ENCODE results near the gene CDK17.

The CDK17 gene

DNA sequence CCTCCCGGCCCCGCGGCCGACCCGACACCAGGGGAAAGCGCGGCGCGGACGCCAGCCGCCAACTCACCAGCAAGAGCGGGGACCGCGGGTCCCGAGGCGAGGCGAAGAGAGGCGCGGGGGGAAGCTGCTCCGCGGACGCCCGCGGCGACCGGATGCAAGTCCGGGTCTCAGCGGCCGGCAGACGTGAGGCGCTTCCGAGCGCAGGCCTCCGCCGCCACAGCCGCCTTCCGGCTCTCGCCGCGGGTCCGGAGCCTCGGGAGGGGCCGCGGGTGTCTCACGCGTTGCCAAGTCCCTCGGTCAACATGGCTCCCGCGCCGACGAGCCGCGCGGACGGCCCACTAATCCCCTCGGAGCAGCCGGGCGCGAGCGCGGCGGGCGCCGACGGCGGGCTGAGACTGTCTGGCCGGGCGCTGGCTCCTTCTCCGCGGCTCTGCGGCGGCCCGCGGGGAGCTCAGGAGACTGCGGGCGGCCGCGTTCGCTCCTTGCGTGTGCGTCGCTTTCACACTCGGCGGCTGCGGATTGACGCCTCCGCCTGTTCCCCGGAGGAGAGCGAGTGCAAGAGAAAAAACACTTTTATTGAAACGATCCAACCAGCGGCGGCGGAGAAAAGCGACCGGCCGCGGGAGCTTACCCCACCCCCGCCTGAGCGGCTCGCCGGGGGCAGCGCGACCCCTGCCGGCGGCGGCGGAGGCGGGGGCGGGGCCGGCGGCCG, at the start of gene CDK17:
Gene CDK17 (minus strand): TSS at position 521 of the 712 bp plus-strand sequence. CDS start 65,603 bp downstream, outside the sequence.
- Histone ChIP-seq H3K9ac (ENCODE audit: low read depth in 1 of 2, low read length in 2 of 2) (peak within 1 kb of the TSS; percentile 78 to 89), H3K4me1 (ENCODE audit: control insufficient read depth in 2 of 2, insufficient read depth in 2 of 2, low read length in 2 of 2) (peaks cover 3 to 8% of the 10 kb centered on the region in 2 donors), H3K9me3 (ENCODE audit: control insufficient read depth in 2 of 2, low read length in 2 of 2) (no peaks in the 10 kb centered on the region), H3K4me3 (ENCODE audit: low read length in 2 of 2) (peak within 1 kb of the TSS; percentile 80 to 98), H3K27me3 (ENCODE audit: control insufficient read depth in 2 of 2, insufficient read depth in 2 of 2, low read length in 2 of 2) (no peaks in the 10 kb centered on the region), H3K27ac (ENCODE audit: low read depth in 2 of 2, low read length in 2 of 2) (peak within 1 kb of the TSS; percentile 98), H3K36me3 (ENCODE audit: control insufficient read depth in 2 of 2, insufficient read depth in 2 of 2, low read length in 2 of 2) (no peaks in the 10 kb centered on the region)

DNA sequence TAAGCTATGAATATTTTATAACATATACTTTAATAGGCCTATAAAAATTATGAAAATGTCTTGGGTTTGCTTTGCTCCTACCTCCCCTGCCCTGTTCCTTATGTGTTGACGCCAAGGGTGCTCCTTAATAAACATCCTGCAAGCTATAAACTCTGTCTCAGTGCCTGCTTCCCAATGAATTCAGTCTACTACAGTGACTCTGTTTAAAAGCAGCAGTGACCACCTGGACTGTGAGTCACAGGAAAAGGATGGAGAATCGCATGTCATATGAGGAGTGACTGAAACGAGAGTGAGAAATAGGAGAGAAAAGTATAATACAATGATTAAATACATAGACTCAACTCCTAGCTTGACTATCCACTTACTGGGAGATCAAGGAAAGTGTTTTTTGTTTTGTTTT, 48.1 kb upstream of the CDK17 start:
- no peak overlapping the region for H3K9ac ChIP-seq (ENCODE audit: low read depth in 1 of 2, low read length in 2 of 2)
- H3K9me3 ChIP-seq (ENCODE audit: control insufficient read depth in 2 of 2, low read length in 2 of 2), result no peaks in the 10 kb centered on the region
- H3K4me1 ChIP-seq (ENCODE audit: control insufficient read depth in 2 of 2, insufficient read depth in 2 of 2, low read length in 2 of 2), result no peaks in the 10 kb centered on the region
- no peaks in the 10 kb centered on the region for H3K27me3 ChIP-seq (ENCODE audit: control insufficient read depth in 2 of 2, insufficient read depth in 2 of 2, low read length in 2 of 2)
- H3K4me3 ChIP-seq (ENCODE audit: low read length in 2 of 2), result peak overlapping the region in 1 of 2 donors; percentile 23
- no peak overlapping the region for H3K27ac ChIP-seq (ENCODE audit: low read depth in 2 of 2, low read length in 2 of 2)
- H3K36me3 ChIP-seq (ENCODE audit: control insufficient read depth in 2 of 2, insufficient read depth in 2 of 2, low read length in 2 of 2), result no peaks in the 10 kb centered on the region

DNA sequence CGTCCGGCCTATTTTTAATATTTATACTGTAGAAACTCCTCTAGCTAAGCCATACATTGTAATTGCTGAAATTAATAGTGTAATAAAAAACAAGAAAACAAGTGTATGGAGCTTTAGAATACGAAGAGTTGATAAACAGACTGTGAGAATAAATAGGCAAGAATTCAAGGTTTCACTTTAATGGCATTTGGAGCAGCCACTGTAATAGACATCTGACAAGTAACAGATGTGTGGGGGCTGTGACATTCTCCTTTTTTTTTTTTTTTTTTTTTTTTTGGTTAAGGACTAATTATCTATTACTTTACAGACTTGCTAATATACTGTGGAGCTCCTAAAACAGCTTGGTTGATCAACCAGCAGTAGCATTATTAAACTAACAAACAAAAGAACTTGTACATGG, 47.0 kb upstream of the CDK17 start:
- H3K27ac ChIP-seq (ENCODE audit: low read depth in 2 of 2, low read length in 2 of 2), result no peak overlapping the region
- no peak overlapping the region for H3K9ac ChIP-seq (ENCODE audit: low read depth in 1 of 2, low read length in 2 of 2)
- no peaks in the 10 kb centered on the region for H3K27me3 ChIP-seq (ENCODE audit: control insufficient read depth in 2 of 2, insufficient read depth in 2 of 2, low read length in 2 of 2)
- no peaks in the 10 kb centered on the region for H3K4me1 ChIP-seq (ENCODE audit: control insufficient read depth in 2 of 2, insufficient read depth in 2 of 2, low read length in 2 of 2)
- no peaks in the 10 kb centered on the region for H3K9me3 ChIP-seq (ENCODE audit: control insufficient read depth in 2 of 2, low read length in 2 of 2)
- H3K36me3 ChIP-seq (ENCODE audit: control insufficient read depth in 2 of 2, insufficient read depth in 2 of 2, low read length in 2 of 2), result no peaks in the 10 kb centered on the region
- no peak overlapping the region for H3K4me3 ChIP-seq (ENCODE audit: low read length in 2 of 2)

DNA sequence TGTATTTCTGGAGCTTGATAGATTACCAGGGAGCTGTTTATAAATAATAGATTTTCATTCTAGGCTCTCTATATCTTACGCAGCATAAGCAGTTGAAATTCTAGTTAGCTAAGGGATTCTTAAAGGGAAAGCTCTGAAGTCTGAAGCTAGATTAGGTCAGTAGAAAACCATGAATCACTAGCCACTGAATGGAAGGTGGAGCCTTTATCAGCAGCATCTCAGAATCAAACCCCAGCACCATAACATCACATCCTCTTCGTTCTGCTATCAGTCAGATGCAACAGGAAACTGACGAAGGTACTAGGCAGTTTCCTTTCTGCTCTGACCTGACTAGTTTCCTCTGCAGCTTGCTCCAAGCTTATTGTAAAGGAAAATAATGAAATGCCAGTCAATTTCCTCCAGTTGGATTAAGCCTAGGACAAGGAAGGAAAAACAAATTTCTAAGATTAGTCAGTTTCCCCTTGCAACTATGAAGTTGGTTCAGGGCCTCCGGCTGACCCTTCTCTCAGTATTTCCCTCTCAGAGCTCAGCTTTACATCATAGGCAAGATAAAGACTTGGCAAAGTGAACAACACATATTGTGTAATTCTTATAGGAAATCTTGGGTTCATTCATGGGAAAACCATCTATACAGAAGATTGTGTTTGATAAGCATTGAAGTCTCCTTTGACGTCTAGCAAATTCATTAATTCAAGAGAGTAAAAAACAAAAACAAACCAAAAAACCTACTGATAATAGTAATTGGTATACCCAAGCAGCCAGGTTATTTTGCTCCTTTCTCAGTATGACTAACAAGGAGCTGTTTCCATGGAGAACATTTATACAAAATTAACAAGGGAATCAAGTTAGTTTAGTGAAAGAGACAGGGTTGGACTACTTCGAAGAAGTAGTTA, 45.7 kb upstream of the CDK17 start:
- Histone ChIP-seq H3K27me3 (ENCODE audit: control insufficient read depth in 2 of 2, insufficient read depth in 2 of 2, low read length in 2 of 2) (no peaks in the 10 kb centered on the region), H3K27ac (ENCODE audit: low read depth in 2 of 2, low read length in 2 of 2) (peak overlapping the region; percentile 42 to 58), H3K4me3 (ENCODE audit: low read length in 2 of 2) (no peak overlapping the region), H3K9ac (ENCODE audit: low read depth in 1 of 2, low read length in 2 of 2) (no peak overlapping the region), H3K9me3 (ENCODE audit: control insufficient read depth in 2 of 2, low read length in 2 of 2) (no peaks in the 10 kb centered on the region), H3K36me3 (ENCODE audit: control insufficient read depth in 2 of 2, insufficient read depth in 2 of 2, low read length in 2 of 2) (no peaks in the 10 kb centered on the region), H3K4me1 (ENCODE audit: control insufficient read depth in 2 of 2, insufficient read depth in 2 of 2, low read length in 2 of 2) (no peaks in the 10 kb centered on the region)

DNA sequence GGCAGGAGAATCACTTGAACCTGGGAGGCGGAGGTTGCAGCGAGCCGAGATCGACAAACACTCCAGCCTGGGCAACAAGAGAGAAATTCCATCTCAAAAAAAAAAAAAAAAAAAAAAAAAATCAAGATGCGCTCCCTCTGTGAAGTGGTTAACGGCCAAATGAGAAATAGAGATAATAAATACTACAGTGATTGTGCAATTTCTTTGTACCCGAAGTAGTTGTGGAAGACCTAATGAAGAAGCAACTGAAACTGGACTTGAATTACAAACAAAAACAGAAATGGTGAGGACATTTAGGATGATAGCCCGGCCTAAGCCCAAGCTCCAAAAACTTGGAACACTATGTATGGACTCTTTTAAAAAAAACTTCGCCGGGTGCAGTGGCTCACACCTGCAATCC, 44.2 kb upstream of the CDK17 start:
- no peak overlapping the region for H3K27ac ChIP-seq (ENCODE audit: low read depth in 2 of 2, low read length in 2 of 2)

DNA sequence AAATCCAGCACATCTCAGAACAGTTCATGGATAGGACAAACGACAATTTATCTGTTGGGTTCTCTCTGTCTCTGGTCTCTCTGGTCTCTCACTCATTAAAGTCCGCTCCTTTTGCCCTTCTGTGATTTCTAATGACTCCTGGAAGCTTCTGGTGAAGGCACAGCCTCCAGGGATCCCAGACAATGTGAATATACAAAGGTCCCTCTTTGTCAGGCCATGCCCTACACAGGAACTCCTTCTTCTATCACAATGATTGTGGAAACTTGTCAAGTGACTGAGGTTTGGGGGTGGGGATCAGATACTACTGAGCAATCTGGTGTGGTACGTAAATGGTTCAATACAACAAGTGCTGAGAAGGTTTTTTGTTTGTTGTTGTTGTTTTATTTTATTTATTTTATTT, 42.7 kb upstream of the CDK17 start:
- no peak overlapping the region for H3K4me3 ChIP-seq (ENCODE audit: low read length in 2 of 2)
- H3K4me1 ChIP-seq (ENCODE audit: control insufficient read depth in 2 of 2, insufficient read depth in 2 of 2, low read length in 2 of 2), result no peaks in the 10 kb centered on the region
- H3K36me3 ChIP-seq (ENCODE audit: control insufficient read depth in 2 of 2, insufficient read depth in 2 of 2, low read length in 2 of 2), result no peaks in the 10 kb centered on the region
- no peaks in the 10 kb centered on the region for H3K27me3 ChIP-seq (ENCODE audit: control insufficient read depth in 2 of 2, insufficient read depth in 2 of 2, low read length in 2 of 2)
- H3K9me3 ChIP-seq (ENCODE audit: control insufficient read depth in 2 of 2, low read length in 2 of 2), result no peaks in the 10 kb centered on the region
- no peak overlapping the region for H3K9ac ChIP-seq (ENCODE audit: low read depth in 1 of 2, low read length in 2 of 2)
- H3K27ac ChIP-seq (ENCODE audit: low read depth in 2 of 2, low read length in 2 of 2), result no peak overlapping the region

More for the DNA sequence above, 44.2 kb upstream of the CDK17 start:
- no peaks in the 10 kb centered on the region for H3K9me3 ChIP-seq (ENCODE audit: control insufficient read depth in 2 of 2, low read length in 2 of 2)
- H3K9ac ChIP-seq (ENCODE audit: low read depth in 1 of 2, low read length in 2 of 2), result no peak overlapping the region
- H3K36me3 ChIP-seq (ENCODE audit: control insufficient read depth in 2 of 2, insufficient read depth in 2 of 2, low read length in 2 of 2), result no peaks in the 10 kb centered on the region
- H3K27me3 ChIP-seq (ENCODE audit: control insufficient read depth in 2 of 2, insufficient read depth in 2 of 2, low read length in 2 of 2), result no peaks in the 10 kb centered on the region
- H3K4me3 ChIP-seq (ENCODE audit: low read length in 2 of 2), result no peak overlapping the region
- H3K4me1 ChIP-seq (ENCODE audit: control insufficient read depth in 2 of 2, insufficient read depth in 2 of 2, low read length in 2 of 2), result no peaks in the 10 kb centered on the region

DNA sequence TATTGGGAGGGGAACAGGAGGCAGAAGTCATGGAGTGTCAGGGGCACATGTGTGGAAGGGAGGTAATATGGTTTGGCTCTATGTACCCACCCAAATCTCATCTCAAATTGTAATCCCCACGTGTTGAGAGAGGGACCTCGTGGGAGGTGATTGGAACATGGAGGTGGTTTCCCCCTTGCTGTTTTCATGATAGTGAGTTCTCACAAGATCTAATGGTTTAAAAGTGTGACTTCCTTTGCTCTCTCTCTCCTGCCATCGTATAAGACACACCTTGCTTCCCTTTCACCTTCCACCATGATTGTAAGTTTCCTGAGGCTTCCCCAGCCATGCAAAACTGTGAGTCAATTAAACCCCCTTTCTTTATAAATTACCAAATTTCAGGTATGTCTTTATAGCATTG, 41.6 kb upstream of the CDK17 start:
- Histone ChIP-seq H3K9ac (ENCODE audit: low read depth in 1 of 2, low read length in 2 of 2) (no peak overlapping the region), H3K27ac (ENCODE audit: low read depth in 2 of 2, low read length in 2 of 2) (no peak overlapping the region)

DNA sequence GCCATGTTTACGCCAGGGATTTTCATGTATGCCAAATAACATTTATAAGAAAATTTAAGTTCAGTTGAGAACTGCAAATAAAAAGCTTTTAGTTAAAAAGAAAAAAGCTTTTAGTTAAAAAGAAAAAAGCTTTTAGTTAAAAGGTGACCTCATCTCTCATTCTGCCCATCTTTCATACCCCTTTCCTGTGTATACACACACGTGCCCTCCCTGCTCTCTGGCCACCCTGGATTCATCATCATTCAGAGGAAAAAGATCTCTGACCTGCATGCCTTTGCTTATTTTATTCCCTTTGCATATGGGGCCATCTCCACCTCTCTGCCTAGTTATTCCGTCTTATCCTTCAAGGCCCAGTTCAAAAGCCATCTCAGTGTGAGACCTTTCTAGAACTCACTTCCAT, 38.1 kb upstream of the CDK17 start:
- H3K9me3 ChIP-seq (ENCODE audit: control insufficient read depth in 2 of 2, low read length in 2 of 2), result no peaks in the 10 kb centered on the region
- no peak overlapping the region for H3K9ac ChIP-seq (ENCODE audit: low read depth in 1 of 2, low read length in 2 of 2)
- H3K27ac ChIP-seq (ENCODE audit: low read depth in 2 of 2, low read length in 2 of 2), result no peak overlapping the region
- no peaks in the 10 kb centered on the region for H3K27me3 ChIP-seq (ENCODE audit: control insufficient read depth in 2 of 2, insufficient read depth in 2 of 2, low read length in 2 of 2)
- H3K4me1 ChIP-seq (ENCODE audit: control insufficient read depth in 2 of 2, insufficient read depth in 2 of 2, low read length in 2 of 2), result no peaks in the 10 kb centered on the region
- no peaks in the 10 kb centered on the region for H3K36me3 ChIP-seq (ENCODE audit: control insufficient read depth in 2 of 2, insufficient read depth in 2 of 2, low read length in 2 of 2)
- no peak overlapping the region for H3K4me3 ChIP-seq (ENCODE audit: low read length in 2 of 2)

More for the DNA sequence above, 41.6 kb upstream of the CDK17 start:
- H3K4me1 ChIP-seq (ENCODE audit: control insufficient read depth in 2 of 2, insufficient read depth in 2 of 2, low read length in 2 of 2), result no peaks in the 10 kb centered on the region
- H3K9me3 ChIP-seq (ENCODE audit: control insufficient read depth in 2 of 2, low read length in 2 of 2), result no peaks in the 10 kb centered on the region
- H3K36me3 ChIP-seq (ENCODE audit: control insufficient read depth in 2 of 2, insufficient read depth in 2 of 2, low read length in 2 of 2), result no peaks in the 10 kb centered on the region
- H3K4me3 ChIP-seq (ENCODE audit: low read length in 2 of 2), result no peak overlapping the region
- no peaks in the 10 kb centered on the region for H3K27me3 ChIP-seq (ENCODE audit: control insufficient read depth in 2 of 2, insufficient read depth in 2 of 2, low read length in 2 of 2)

DNA sequence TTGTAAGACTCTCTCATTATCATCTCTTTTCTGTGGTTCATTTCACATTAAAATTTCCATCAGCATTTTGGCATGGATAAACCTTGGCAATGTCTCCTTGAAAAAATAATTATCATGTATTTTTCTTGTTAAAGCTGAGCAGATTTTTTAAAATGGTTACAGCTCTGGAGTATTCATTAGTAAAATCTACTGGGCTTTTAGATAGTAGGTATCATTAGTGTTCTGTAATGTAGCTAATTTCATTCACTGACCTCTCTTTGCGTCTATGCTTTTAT, 36.9 kb upstream of the CDK17 start:
- no peaks in the 10 kb centered on the region for H3K4me1 ChIP-seq (ENCODE audit: control insufficient read depth in 2 of 2, insufficient read depth in 2 of 2, low read length in 2 of 2)

DNA sequence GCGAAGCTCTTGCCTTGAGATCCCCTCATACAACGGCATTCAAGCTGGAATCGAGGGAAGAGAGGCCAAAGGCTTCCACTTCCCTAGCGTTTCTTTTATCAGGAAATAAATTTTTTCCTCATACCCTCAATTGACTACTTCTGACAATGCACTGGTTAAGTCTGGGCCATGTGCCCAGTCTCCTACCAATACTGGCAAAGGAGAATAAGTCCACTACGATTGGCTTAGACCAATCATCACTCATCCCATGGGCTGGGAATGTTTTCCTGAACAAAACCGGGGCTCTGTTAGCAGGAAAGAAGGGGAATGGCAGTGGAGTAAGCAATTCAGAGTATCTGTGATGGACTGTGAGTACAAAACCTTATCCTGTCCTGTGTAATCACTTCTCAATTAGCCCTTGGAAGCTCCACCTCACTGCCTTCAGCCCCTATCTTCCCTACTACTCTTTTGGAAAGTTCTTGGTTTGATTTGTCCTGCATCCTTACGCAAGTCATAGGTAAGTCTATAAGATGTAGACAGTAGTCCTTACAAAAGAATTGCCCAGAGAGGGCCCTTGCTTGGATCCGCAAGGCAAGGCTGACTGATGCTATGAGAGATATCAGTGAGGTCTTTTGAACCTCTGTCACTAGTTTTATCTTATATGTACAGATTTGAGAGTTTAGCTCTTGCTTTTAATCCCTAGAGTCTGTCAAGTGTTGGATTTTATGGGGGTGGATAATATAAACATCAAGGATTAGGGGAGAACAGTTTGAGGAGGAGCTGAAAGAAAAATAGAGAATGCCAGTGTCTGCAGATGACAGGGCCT, 36.3 kb upstream of the CDK17 start:
- no peaks in the 10 kb centered on the region for H3K27me3 ChIP-seq (ENCODE audit: control insufficient read depth in 2 of 2, insufficient read depth in 2 of 2, low read length in 2 of 2)
- H3K36me3 ChIP-seq (ENCODE audit: control insufficient read depth in 2 of 2, insufficient read depth in 2 of 2, low read length in 2 of 2), result no peaks in the 10 kb centered on the region
- no peaks in the 10 kb centered on the region for H3K9me3 ChIP-seq (ENCODE audit: control insufficient read depth in 2 of 2, low read length in 2 of 2)
- H3K9ac ChIP-seq (ENCODE audit: low read depth in 1 of 2, low read length in 2 of 2), result no peak overlapping the region
- no peak overlapping the region for H3K27ac ChIP-seq (ENCODE audit: low read depth in 2 of 2, low read length in 2 of 2)
- no peak overlapping the region for H3K4me3 ChIP-seq (ENCODE audit: low read length in 2 of 2)
- no peaks in the 10 kb centered on the region for H3K4me1 ChIP-seq (ENCODE audit: control insufficient read depth in 2 of 2, insufficient read depth in 2 of 2, low read length in 2 of 2)

More for the DNA sequence above, 36.9 kb upstream of the CDK17 start:
- Histone ChIP-seq H3K27ac (ENCODE audit: low read depth in 2 of 2, low read length in 2 of 2) (no peak overlapping the region), H3K9ac (ENCODE audit: low read depth in 1 of 2, low read length in 2 of 2) (no peak overlapping the region), H3K4me3 (ENCODE audit: low read length in 2 of 2) (no peak overlapping the region), H3K9me3 (ENCODE audit: control insufficient read depth in 2 of 2, low read length in 2 of 2) (no peaks in the 10 kb centered on the region), H3K27me3 (ENCODE audit: control insufficient read depth in 2 of 2, insufficient read depth in 2 of 2, low read length in 2 of 2) (no peaks in the 10 kb centered on the region), H3K36me3 (ENCODE audit: control insufficient read depth in 2 of 2, insufficient read depth in 2 of 2, low read length in 2 of 2) (no peaks in the 10 kb centered on the region)
